CD4-positive, CD25-positive, alpha-beta regulatory T cell (primary cell): ENCODE measurements around the gene NID1. TPM values are rescaled to one million over a fixed set of nuclear protein-coding genes. Genes with fewer than 3 reads are reported as not detected.
A peak's percentile ranks its signal among the peaks of the same experiment; 100 is the strongest.

ENCODE experiments used
- ATAC-seq, 2 donors: fragments of 150-1000 bp; cut with Tn5 transposase; one replicate each; pipeline ENCODE4 v1.10.0; 2021; ENCODE audit warnings: low read depth in 2 of 2, moderate number of reproducible peaks in 2 of 2, moderate library complexity in 1 of 2
- DNase-seq, 3 donors: peaks; one replicate each; pipeline versions ENCODE4 v3.0.0 to v3.0.0-alpha.2; 2012 to 2022; ENCODE audit warnings: mixed read lengths in 1 of 3
- H3K27ac ChIP-seq: one replicate; pipeline ENCODE4 v1.7.0; 2013; ENCODE audit warnings: mild to moderate bottlenecking, low read length; ENCODE audit not compliant: insufficient read depth, poor library complexity, severe bottlenecking
- H3K27me3 ChIP-seq: one replicate; pipeline ENCODE4 v1.7.0; 2013; ENCODE audit warnings: low read length; ENCODE audit not compliant: control insufficient read depth, insufficient read depth
- H3K36me3 ChIP-seq: one replicate; pipeline ENCODE4 v1.7.0; 2013; ENCODE audit warnings: mild to moderate bottlenecking, low read length, moderate library complexity; ENCODE audit not compliant: control insufficient read depth, insufficient read depth
- H3K4me1 ChIP-seq: 2 replicates; pipeline ENCODE4 v1.7.0; 2013; ENCODE audit warnings: mild to moderate bottlenecking, low read length; ENCODE audit not compliant: insufficient read depth, control insufficient read depth, poor library complexity, severe bottlenecking
- H3K4me3 ChIP-seq: one replicate; pipeline ENCODE4 v1.7.0; 2013; ENCODE audit warnings: low read depth, mild to moderate bottlenecking, low read length, moderate library complexity
- H3K9me3 ChIP-seq, 2 experiments: 1 replicate in 1 of 2; 2 replicates in 1 of 2; pipeline ENCODE4 v1.7.0; 2013; ENCODE audit warnings: low read length in 2 of 2, mild to moderate bottlenecking in 1 of 2, moderate library complexity in 1 of 2; ENCODE audit not compliant: control insufficient read depth in 2 of 2
- H3K27ac Mint-ChIP-seq, 3 donors: one replicate each; pipeline ENCODE4 v1.8.0; 2020 to 2022; ENCODE audit warnings: mild to moderate bottlenecking in 3 of 3, mixed read lengths in 3 of 3, moderate library complexity in 2 of 3
- H3K27me3 Mint-ChIP-seq: one replicate; pipeline ENCODE4 v1.8.0; 2022; ENCODE audit warnings: mild to moderate bottlenecking, mixed read lengths
- H3K36me3 Mint-ChIP-seq: one replicate; pipeline ENCODE4 v1.8.0; 2020; ENCODE audit warnings: mixed read lengths
- H3K4me1 Mint-ChIP-seq, 4 donors: one replicate each; pipeline ENCODE4 v1.8.0; 2020 to 2022; ENCODE audit warnings: mixed read lengths in 4 of 4, mild to moderate bottlenecking in 1 of 4
- H3K4me3 Mint-ChIP-seq, 4 donors: one replicate each; pipeline ENCODE4 v1.8.0; 2020 to 2022; ENCODE audit warnings: mild to moderate bottlenecking in 4 of 4, mixed read lengths in 4 of 4, moderate library complexity in 3 of 4
- H3K9me3 Mint-ChIP-seq, 7 donors: one replicate each; pipeline ENCODE4 v1.8.0; 2020 to 2022; ENCODE audit warnings: mixed read lengths in 7 of 7, mild to moderate bottlenecking in 3 of 7, moderate library complexity in 2 of 7
- polyA plus RNA-seq, 4 donors: library from polyadenylated mRNA; unstranded; fragments of 300-500 nt; fragmentation: Illumina TruSeq; gene quantifications; one replicate each; pipeline ENCODE4 v1.2.3, GENCODE V29; 2021
- total RNA-seq: library from RNA; stranded (reverse); gene quantifications from one replicate; pipeline ENCODE4 v1.2.3, GENCODE V29; 2022

NID1 gene
- total and polyA plus RNA-seq, 5 donors from 2014 or later = 0.10 TPM; not detected in 4

GRCh38 chr1:236025836-236026235 is 39.1 kb downstream of the NID1 start:
- peaks cover 0 to 2% (median 0%) of the 10 kb centered on the region in 7 donors for H3K9me3 Mint-ChIP-seq
- H3K4me1 Mint-ChIP-seq = peaks cover 5 to 18% (median 12%) of the 10 kb centered on the region in 4 donors
- H3K36me3 Mint-ChIP-seq = no peaks in the 10 kb centered on the region
- Histone ChIP-seq H3K36me3 (no peaks in the 10 kb centered on the region), H3K27me3 (no peaks in the 10 kb centered on the region), H3K27ac (no peak overlapping the region), H3K9me3 (no peaks in the 10 kb centered on the region), H3K4me3 (no peak overlapping the region), H3K4me1 (peaks cover 6% of the 10 kb centered on the region)
- DNase-seq = no peak
- no peak for ATAC-seq
- H3K27me3 Mint-ChIP-seq = no peaks in the 10 kb centered on the region
- peak overlapping the region in 2 of 3 donors; percentile 16 to 89 for H3K27ac Mint-ChIP-seq
- no peak overlapping the region for H3K4me3 Mint-ChIP-seq

DNA sequence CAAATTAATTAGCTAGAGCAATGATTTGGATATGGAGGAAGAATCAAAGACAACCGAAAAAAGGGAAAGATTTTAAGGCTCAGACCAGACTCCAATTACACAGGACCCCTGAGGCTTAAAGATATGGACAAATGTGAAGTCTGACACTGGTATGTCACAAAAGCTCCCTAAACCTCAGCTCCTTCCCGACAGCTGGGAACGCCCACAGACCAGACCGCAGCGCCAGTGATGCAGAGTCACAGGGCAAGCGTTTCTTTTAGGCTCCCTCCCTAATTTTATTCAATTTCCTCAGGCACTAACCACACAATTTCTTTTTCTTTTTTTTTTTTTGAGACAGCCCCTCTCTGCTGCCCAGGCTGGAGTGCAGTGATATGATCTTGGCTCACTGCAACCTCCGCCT is 40.2 kb downstream of the NID1 start:
- ATAC-seq (no peak), DNase-seq (no peak)
- Histone ChIP-seq H3K27me3 (no peaks in the 10 kb centered on the region), H3K27ac (no peak overlapping the region), H3K4me1 (peaks cover 6% of the 10 kb centered on the region), H3K4me3 (no peak overlapping the region), H3K9me3 (no peaks in the 10 kb centered on the region), H3K36me3 (no peaks in the 10 kb centered on the region)
- peaks cover 4% of the 10 kb centered on the region for H3K27me3 Mint-ChIP-seq
- H3K4me3 Mint-ChIP-seq = no peak overlapping the region
- H3K27ac Mint-ChIP-seq = no peak overlapping the region
- H3K9me3 Mint-ChIP-seq = peaks cover 0 to 2% (median 0%) of the 10 kb centered on the region in 7 donors
- peaks cover 5 to 18% (median 12%) of the 10 kb centered on the region in 4 donors for H3K4me1 Mint-ChIP-seq
- no peaks in the 10 kb centered on the region for H3K36me3 Mint-ChIP-seq

GRCh38 chr1:236023926-236024565 is 40.8 kb downstream of the NID1 start:
- no peaks in the 10 kb centered on the region for H3K9me3 ChIP-seq
- no peaks in the 10 kb centered on the region for H3K36me3 ChIP-seq
- no peaks in the 10 kb centered on the region for H3K27me3 ChIP-seq
- Mint-ChIP-seq H3K4me1 (peaks cover 5 to 18% (median 12%) of the 10 kb centered on the region in 4 donors), H3K4me3 (no peak overlapping the region), H3K9me3 (no peaks in the 10 kb centered on the region), H3K36me3 (no peaks in the 10 kb centered on the region), H3K27ac (no peak overlapping the region), H3K27me3 (peaks cover 4% of the 10 kb centered on the region)
- no peak overlapping the region for H3K27ac ChIP-seq
- ATAC-seq (no peak), DNase-seq (no peak)
- no peak overlapping the region for H3K4me3 ChIP-seq
- peaks cover 6% of the 10 kb centered on the region for H3K4me1 ChIP-seq

GRCh38 chr1:236021424-236022135 is 43.3 kb downstream of the NID1 start:
- Histone ChIP-seq H3K27me3 (no peaks in the 10 kb centered on the region), H3K4me3 (no peak overlapping the region), H3K9me3 (no peaks in the 10 kb centered on the region), H3K4me1 (no peaks in the 10 kb centered on the region), H3K36me3 (no peaks in the 10 kb centered on the region), H3K27ac (no peak overlapping the region)
- DNase-seq (no peak), ATAC-seq (no peak)
- H3K27ac Mint-ChIP-seq = no peak overlapping the region
- H3K27me3 Mint-ChIP-seq = peaks cover 7% of the 10 kb centered on the region
- H3K4me1 Mint-ChIP-seq = peaks cover 5 to 8% (median 6%) of the 10 kb centered on the region in 4 donors
- H3K36me3 Mint-ChIP-seq = no peaks in the 10 kb centered on the region
- H3K9me3 Mint-ChIP-seq = no peaks in the 10 kb centered on the region
- H3K4me3 Mint-ChIP-seq = no peak overlapping the region

DNA sequence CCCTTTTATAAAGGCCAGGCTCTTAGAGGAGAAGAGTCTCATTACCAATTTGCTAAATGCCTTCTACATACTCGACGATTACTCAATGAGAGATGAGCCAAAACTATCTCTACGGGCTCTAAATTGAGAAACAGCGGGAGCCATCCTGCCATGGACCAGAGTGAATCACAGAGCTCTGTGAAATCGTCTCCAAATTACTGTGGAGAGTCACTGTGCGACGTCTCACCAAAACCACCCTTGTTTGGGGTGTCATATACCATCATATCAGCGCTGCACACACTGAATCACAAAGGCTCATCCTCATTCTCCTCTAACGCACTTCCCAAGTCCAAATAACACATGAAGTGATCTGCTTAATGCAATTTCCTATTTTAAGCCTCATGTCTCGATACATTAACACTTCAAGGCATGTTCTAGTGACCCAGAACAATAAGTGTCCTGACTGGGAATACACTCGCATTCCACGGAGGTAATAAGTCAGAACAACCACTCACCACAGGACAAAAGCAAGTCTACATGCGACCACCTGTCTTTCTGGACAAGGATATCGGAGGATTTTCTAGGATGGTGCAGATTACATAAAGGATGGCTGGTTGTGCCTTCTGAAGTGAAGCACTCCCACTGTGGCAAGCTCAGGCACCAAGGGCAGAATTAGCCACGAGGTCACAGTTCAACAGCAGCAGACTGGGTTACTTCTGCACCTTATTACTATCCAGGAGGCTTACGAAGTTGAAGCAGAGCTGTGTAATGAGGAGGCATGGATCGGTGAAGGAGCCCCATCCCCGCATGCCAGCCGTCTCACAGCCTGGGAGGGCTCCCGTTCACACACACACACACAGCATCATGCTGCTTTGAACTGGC is 44.3 kb downstream of the NID1 start:
- Mint-ChIP-seq H3K27me3 (peaks cover 7% of the 10 kb centered on the region), H3K4me1 (peaks cover 0 to 5% (median 2%) of the 10 kb centered on the region in 4 donors), H3K27ac (no peak overlapping the region), H3K4me3 (no peak overlapping the region), H3K9me3 (no peaks in the 10 kb centered on the region), H3K36me3 (no peaks in the 10 kb centered on the region)
- Histone ChIP-seq H3K4me1 (no peaks in the 10 kb centered on the region), H3K4me3 (no peak overlapping the region), H3K36me3 (no peaks in the 10 kb centered on the region), H3K9me3 (no peaks in the 10 kb centered on the region), H3K27me3 (no peaks in the 10 kb centered on the region), H3K27ac (no peak overlapping the region)
- ATAC-seq = no peak
- DNase-seq = no peak

DNA sequence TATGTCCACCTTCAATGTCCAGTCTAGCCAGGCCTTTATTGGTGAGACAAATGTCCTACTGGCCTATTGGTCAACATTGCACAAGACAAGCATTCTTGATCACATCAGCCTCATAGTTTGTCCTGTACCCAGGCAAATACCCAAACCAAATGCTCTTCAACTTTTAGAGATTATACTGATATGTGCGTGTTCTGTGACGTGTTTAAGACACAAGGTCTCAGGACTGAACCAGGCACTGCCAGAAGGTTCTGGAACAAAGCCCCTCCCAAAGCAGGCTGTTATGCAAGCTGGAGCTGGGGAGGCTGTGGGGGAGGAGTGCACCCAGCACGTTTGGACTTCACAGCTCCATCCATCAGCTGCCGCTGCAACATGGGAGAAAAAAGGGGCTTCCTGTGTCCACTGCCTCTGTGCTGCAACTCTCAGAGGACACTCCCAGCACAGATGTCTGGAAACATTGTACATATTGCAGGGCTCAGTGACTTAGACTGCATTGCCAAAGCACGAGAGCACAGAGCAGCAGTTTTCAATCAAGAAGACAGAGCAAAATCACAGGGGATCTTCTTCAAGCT is 45.9 kb downstream of the NID1 start:
- no peak for ATAC-seq

DNA sequence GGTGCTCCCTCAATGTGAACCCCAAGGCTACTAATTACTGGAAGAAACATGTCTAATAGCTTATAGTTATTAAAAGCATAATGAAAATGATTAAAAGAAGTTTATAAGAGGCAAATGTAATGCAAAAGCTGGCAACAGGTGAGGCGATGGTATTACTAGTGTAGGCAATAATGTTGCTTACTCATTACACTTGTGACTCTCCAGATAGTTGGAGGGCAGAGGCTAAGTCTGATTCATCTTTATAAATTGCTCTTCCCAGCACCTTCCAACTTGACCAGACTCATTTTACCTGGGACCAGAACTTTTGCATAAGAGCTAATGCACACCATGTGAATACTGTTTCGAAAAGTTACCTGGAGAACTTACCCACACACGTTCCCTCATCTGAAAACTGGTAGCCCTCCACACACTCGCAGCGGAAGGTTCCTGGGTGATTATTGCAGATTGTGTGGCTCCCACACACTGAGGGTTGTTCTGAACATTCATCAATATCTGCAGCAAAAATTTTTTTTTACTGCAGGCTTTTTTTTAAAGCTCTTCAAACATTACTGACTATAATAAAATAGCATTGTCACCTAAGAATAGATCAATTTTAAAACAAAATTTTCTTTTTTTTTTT is 48.0 kb downstream of the NID1 start:
- Mint-ChIP-seq H3K9me3 (no peaks in the 10 kb centered on the region), H3K36me3 (peaks cover 3% of the 10 kb centered on the region), H3K4me1 (no peaks in the 10 kb centered on the region), H3K27ac (no peak overlapping the region), H3K4me3 (no peak overlapping the region), H3K27me3 (peaks cover 16% of the 10 kb centered on the region)
- Histone ChIP-seq H3K36me3 (no peaks in the 10 kb centered on the region), H3K9me3 (no peaks in the 10 kb centered on the region), H3K27me3 (no peaks in the 10 kb centered on the region), H3K4me3 (no peak overlapping the region), H3K4me1 (no peaks in the 10 kb centered on the region), H3K27ac (no peak overlapping the region)
- ATAC-seq = no peak
- no peak for DNase-seq

More for the DNA sequence above, 45.9 kb downstream of the NID1 start:
- H3K36me3 Mint-ChIP-seq = no peaks in the 10 kb centered on the region
- no peak overlapping the region for H3K27ac Mint-ChIP-seq
- H3K4me3 Mint-ChIP-seq = no peak overlapping the region
- Histone ChIP-seq H3K4me3 (no peak overlapping the region), H3K27me3 (no peaks in the 10 kb centered on the region), H3K27ac (no peak overlapping the region), H3K9me3 (no peaks in the 10 kb centered on the region), H3K4me1 (no peaks in the 10 kb centered on the region), H3K36me3 (no peaks in the 10 kb centered on the region)
- peaks cover 11% of the 10 kb centered on the region for H3K27me3 Mint-ChIP-seq
- no peak for DNase-seq
- no peaks in the 10 kb centered on the region for H3K9me3 Mint-ChIP-seq
- H3K4me1 Mint-ChIP-seq = peaks cover 0 to 2% (median 0%) of the 10 kb centered on the region in 4 donors
